ENCODE data around the gene RAB31. TPM values are rescaled to one million over a fixed set of nuclear protein-coding genes. Genes with fewer than 3 reads are reported as not detected.

The RAB31 gene
- total RNA-seq, 2 donors from 2014 or later: 4.3 to 8.0 TPM

- no peaks in the 10 kb centered on the region for H3K4me1 ChIP-seq
- intact Hi-C loops (cut with DNase I): no loop called here
- H3K36me3 ChIP-seq (replicated peaks in 1 of 2; ENCODE audit: insufficient read depth in 1 of 2, low read depth in 2 of 2): no peaks in the 10 kb centered on the region
- no peak for ATAC-seq
- WGBS, 2 donors: 33 to 82% methylated on average over 2 of the region's 2 CpGs
- TF ChIP-seq POLR2A (IDR thresholded peaks at IDR 0.05) (no peak), CTCF (IDR thresholded peaks at IDR 0.05) (no peak)
- no peaks in the 10 kb centered on the region for H3K27me3 ChIP-seq
- H3K4me3 ChIP-seq: no peak overlapping the region
- no peak overlapping the region for H3K27ac ChIP-seq
- peaks cover 0 to 5% (median 0%) of the 10 kb centered on the region in 3 donors for H3K9me3 ChIP-seq
- DNase-seq: no peak
Measured at GRCh38 chr18:9863282-9863681, 155.2 kb downstream of the RAB31 start.

GRCh38 chr18:9865764-9866490, 157.8 kb downstream of the RAB31 start:
- ATAC-seq (no peak), DNase-seq (no peak)
- 87 to 95% methylated on average over 7 of the region's 7 CpGs for whole genome bisulfite sequencing, 2 donors
- Histone ChIP-seq H3K9me3 (peaks cover 0 to 5% (median 0%) of the 10 kb centered on the region in 3 donors), H3K4me1 (peaks cover 16% of the 10 kb centered on the region), H3K27ac (no peak overlapping the region), H3K36me3 (replicated peaks in 1 of 2; ENCODE audit: insufficient read depth in 1 of 2, low read depth in 2 of 2) (no peaks in the 10 kb centered on the region), H3K4me3 (no peak overlapping the region), H3K27me3 (no peaks in the 10 kb centered on the region)
- intact Hi-C loops (cut with DNase I): no loop called here
- TF ChIP-seq CTCF (IDR thresholded peaks at IDR 0.05) (no peak), POLR2A (IDR thresholded peaks at IDR 0.05) (no peak)

- no peak for TF ChIP-seq POLR2A (IDR thresholded peaks at IDR 0.05)
- TF ChIP-seq CTCF (IDR thresholded peaks at IDR 0.05): no peak
- no peak overlapping the region for H3K4me3 ChIP-seq
- no peak overlapping the region for H3K27ac ChIP-seq
- peaks cover 16% of the 10 kb centered on the region for H3K4me1 ChIP-seq
- H3K9me3 ChIP-seq: peaks cover 0 to 5% (median 0%) of the 10 kb centered on the region in 3 donors
- WGBS, 2 donors: 84 to 88% methylated on average over 2 to 3 of the region's 3 CpGs
- no peaks in the 10 kb centered on the region for H3K27me3 ChIP-seq
- no peak for DNase-seq
- intact Hi-C loops (cut with DNase I): no loop called here
- no peak for ATAC-seq
- H3K36me3 ChIP-seq (replicated peaks in 1 of 2; ENCODE audit: insufficient read depth in 1 of 2, low read depth in 2 of 2): no peaks in the 10 kb centered on the region
Measured at GRCh38 chr18:9866627-9867026, 158.5 kb downstream of the RAB31 start.

- H3K4me3 ChIP-seq: no peak overlapping the region
- no peak overlapping the region for H3K27ac ChIP-seq
- H3K27me3 ChIP-seq: no peaks in the 10 kb centered on the region
- H3K36me3 ChIP-seq (replicated peaks in 1 of 2; ENCODE audit: insufficient read depth in 1 of 2, low read depth in 2 of 2): no peaks in the 10 kb centered on the region
- DNase-seq (no peak), ATAC-seq (no peak)
- 85 to 94% methylated on average over 4 of the region's 4 CpGs for WGBS, 2 donors
- peaks cover 0 to 5% (median 0%) of the 10 kb centered on the region in 3 donors for H3K9me3 ChIP-seq
- intact Hi-C loops (cut with DNase I): no loop called here
- TF ChIP-seq CTCF (IDR thresholded peaks at IDR 0.05) (no peak), POLR2A (IDR thresholded peaks at IDR 0.05) (no peak)
- peaks cover 16% of the 10 kb centered on the region for H3K4me1 ChIP-seq
Measured at GRCh38 chr18:9867071-9867594, 159.0 kb downstream of the RAB31 start.
